GM19438 (cell line): Measurements from ENCODE around the gene NKAPD1.
A peak's percentile ranks its signal among the peaks of the same experiment; 100 is the strongest.
"Not testable (repeated sequence)": the region's sequence is repeated elsewhere in the genome, so short reads cannot be mapped to it uniquely, and the experiment has no call there.

Source experiments
- ATAC-seq: cut with Tn5 transposase; IDR thresholded peaks from one replicate; pipeline ENCODE4 v1.9.1; 2021; ENCODE audit warnings: low read depth; ENCODE audit not compliant: unreplicated experiment

NKAPD1 gene

GRCh38 chr11:112085822-112086421 lies 11.8 kb downstream of the NKAPD1 start:
- ATAC-seq = peak; percentile 23

- peak; percentile 95 for ATAC-seq
Observed at GRCh38 chr11:112086422-112087191, 12.5 kb downstream of the NKAPD1 start, which contains the start of the genes SDHD and TIMM8B. TSS of gene SDHD (plus strand) at chr11:112086873. CDS start at chr11:112086908, 35 bp downstream. TSS of gene TIMM8B (minus strand) at chr11:112086756. CDS start at chr11:112086723, 33 bp downstream.

- no peak for ATAC-seq
Observed at GRCh38 chr11:112087212-112087611, 13.1 kb downstream of the NKAPD1 start.

- ATAC-seq = not testable (repeated sequence)
Observed at GRCh38 chr11:112095302-112095701, 21.2 kb downstream of the NKAPD1 start.

- ATAC-seq = no peak
Observed at GRCh38 chr11:112096194-112096593, 22.1 kb downstream of the NKAPD1 start.

GRCh38 chr11:112097734-112098528 lies 23.8 kb downstream of the NKAPD1 start:
- ATAC-seq = no peak

- no peak for ATAC-seq
Observed at GRCh38 chr11:112100462-112100861, 26.4 kb downstream of the NKAPD1 start.

- ATAC-seq = no peak
Observed at GRCh38 chr11:112103446-112103845, 29.3 kb downstream of the NKAPD1 start.

GRCh38 chr11:112106070-112106469 lies 32.0 kb downstream of the NKAPD1 start:
- ATAC-seq = no peak

GRCh38 chr11:112113539-112114457 lies 39.7 kb downstream of the NKAPD1 start:
- ATAC-seq = no peak

GRCh38 chr11:112114460-112114859 lies 40.4 kb downstream of the NKAPD1 start:
- no peak for ATAC-seq

GRCh38 chr11:112115386-112115785 lies 41.3 kb downstream of the NKAPD1 start:
- no peak for ATAC-seq

GRCh38 chr11:112118176-112118575 lies 44.1 kb downstream of the NKAPD1 start:
- ATAC-seq = no peak

GRCh38 chr11:112121981-112122615 lies 48.0 kb downstream of the NKAPD1 start:
- no peak for ATAC-seq

GRCh38 chr11:112123129-112123528 lies 49.0 kb downstream of the NKAPD1 start:
- no peak for ATAC-seq

GRCh38 chr11:112127056-112127455 lies 53.0 kb downstream of the NKAPD1 start:
- no peak for ATAC-seq

- ATAC-seq = no peak
Observed at GRCh38 chr11:112128483-112129121, 54.5 kb downstream of the NKAPD1 start.

GRCh38 chr11:112129656-112130055 lies 55.6 kb downstream of the NKAPD1 start:
- ATAC-seq = no peak

GRCh38 chr11:112132737-112133136 lies 58.6 kb downstream of the NKAPD1 start:
- no peak for ATAC-seq
